Measurements from ENCODE around the gene PEX12. TPM values are rescaled to one million over a fixed set of nuclear protein-coding genes. Genes with fewer than 3 reads are reported as not detected.

Gene PEX12
- total RNA-seq, 2 experiments from 2014 or later: 5.1 to 5.6 TPM

DNA sequence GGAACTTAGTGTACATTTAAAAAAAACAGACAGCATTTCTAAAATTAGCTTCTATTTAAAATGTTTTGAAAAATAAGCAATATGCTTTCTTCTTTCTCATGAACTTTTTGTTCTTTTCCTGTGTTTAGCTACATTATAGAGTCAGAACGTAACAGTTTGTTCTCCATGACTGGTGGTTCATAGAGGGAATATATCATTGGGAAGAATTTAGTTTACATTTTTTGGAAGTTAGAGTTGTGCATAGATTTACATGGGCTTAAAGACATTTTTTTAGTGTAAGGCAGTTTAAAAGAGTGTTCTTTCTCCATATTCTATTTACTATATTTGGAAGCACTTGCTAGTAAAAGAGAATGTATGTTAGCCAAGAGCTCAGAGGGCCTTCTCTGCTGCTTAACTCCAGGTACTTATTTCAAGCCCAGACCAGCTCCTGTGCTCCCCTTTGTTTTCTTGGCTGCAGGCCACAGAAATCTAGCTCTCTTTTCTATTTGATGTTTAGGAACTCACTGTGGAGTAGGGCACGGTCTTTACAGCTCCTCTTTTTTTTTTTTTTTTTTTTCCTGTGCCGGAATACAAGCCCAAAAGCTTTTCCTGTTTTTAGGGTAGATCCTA, 29.0 kb upstream of the PEX12 start:
- TF ChIP-seq, protein P1, sequence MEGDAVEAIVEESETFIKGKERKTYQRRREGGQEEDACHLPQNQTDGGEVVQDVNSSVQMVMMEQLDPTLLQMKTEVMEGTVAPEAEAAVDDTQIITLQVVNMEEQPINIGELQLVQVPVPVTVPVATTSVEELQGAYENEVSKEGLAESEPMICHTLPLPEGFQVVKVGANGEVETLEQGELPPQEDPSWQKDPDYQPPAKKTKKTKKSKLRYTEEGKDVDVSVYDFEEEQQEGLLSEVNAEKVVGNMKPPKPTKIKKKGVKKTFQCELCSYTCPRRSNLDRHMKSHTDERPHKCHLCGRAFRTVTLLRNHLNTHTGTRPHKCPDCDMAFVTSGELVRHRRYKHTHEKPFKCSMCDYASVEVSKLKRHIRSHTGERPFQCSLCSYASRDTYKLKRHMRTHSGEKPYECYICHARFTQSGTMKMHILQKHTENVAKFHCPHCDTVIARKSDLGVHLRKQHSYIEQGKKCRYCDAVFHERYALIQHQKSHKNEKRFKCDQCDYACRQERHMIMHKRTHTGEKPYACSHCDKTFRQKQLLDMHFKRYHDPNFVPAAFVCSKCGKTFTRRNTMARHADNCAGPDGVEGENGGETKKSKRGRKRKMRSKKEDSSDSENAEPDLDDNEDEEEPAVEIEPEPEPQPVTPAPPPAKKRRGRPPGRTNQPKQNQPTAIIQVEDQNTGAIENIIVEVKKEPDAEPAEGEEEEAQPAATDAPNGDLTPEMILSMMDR (IDR thresholded peaks at IDR 0.05): no peak

DNA sequence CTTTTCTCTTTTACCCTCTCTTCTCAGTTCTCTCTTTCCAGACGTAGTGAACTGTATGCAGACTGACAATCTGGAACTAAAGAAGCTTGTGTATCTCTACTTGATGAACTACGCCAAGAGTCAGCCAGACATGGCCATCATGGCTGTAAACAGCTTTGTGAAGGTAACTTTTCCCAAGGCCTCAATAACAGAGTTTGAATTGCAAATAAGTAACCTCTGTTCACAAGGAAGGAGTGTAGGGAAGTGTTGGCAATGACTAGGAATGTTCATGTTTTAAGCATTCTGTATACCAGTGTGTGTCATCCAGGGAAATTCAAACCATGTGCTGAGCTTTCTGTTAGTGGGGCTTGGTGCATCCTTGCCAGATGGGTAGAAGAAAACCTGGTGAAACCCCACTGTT, 27.3 kb upstream of the PEX12 start:
- no peak overlapping the region for H3K4me3 Mint-ChIP-seq
- ChIA-PET CTCF (interaction anchor here (1.1 to 2.1 kb wide), 4 partner anchors 8 to 159 kb away, joined by 3 to 9 read pairs (median 6); no protein-coding TSS in a partner anchor), POLR2A (interaction anchor here (1.7 kb wide), 1 partner anchor 17 kb away, joined by 5 read pairs; no protein-coding TSS in a partner anchor)
- H3K27me3 Mint-ChIP-seq: no peaks in the 10 kb centered on the region
- H3K9me3 Mint-ChIP-seq: no peaks in the 10 kb centered on the region
- no peak for ATAC-seq
- peaks cover 6% of the 10 kb centered on the region for H3K4me1 Mint-ChIP-seq (ENCODE audit: low read depth)
- TF ChIP-seq, protein P1 (IDR thresholded peaks at IDR 0.05): no peak
- DNase-seq: no peak
- peaks cover 41% of the 10 kb centered on the region for H3K36me3 Mint-ChIP-seq (ENCODE audit: low read depth)
- H3K27ac Mint-ChIP-seq: no peak overlapping the region
- intact Hi-C loops (cut with micrococcal nuclease): no loop called here

More for the DNA sequence above, 29.0 kb upstream of the PEX12 start:
- Mint-ChIP-seq H3K4me3 (no peak overlapping the region), H3K36me3 (ENCODE audit: low read depth) (peaks cover 42% of the 10 kb centered on the region), H3K27ac (no peak overlapping the region), H3K27me3 (no peaks in the 10 kb centered on the region), H3K4me1 (ENCODE audit: low read depth) (peaks cover 6% of the 10 kb centered on the region), H3K9me3 (no peaks in the 10 kb centered on the region)
- POLR2A ChIA-PET: interaction anchor here (0.6 to 1.1 kb wide), 3 partner anchors 9 to 65 kb away, joined by 3 to 4 read pairs (median 3); no protein-coding TSS in a partner anchor
- ATAC-seq (no peak), DNase-seq (no peak)
- intact Hi-C loops (cut with micrococcal nuclease): no loop called here
- CTCF ChIA-PET: interaction anchor here (0.6 to 1.5 kb wide), 4 partner anchors 16 to 140 kb away, joined by 3 to 7 read pairs (median 4); no protein-coding TSS in a partner anchor

DNA sequence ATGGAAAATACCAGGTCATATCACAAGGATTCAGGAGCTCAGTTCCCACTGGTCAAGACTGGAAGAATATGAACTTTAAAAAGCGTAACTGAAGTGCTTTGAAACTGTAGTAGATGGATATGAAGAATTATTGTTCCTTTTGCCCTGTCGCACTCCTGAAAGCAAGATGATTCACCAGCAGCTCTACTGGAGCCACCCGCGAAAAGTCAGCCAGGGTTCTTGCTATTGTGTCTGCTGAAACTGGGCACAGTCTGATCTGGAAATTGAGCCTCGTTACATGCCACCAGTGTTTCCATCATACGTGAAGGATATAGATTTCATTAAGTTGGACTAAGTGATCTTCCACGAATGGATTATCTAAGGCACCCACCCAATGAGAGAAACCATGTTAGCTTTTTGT, 25.3 kb upstream of the PEX12 start:
- ATAC-seq: no peak
- no peak for DNase-seq
- ChIA-PET CTCF (interaction anchor here (1.1 to 1.9 kb wide), 4 partner anchors 8 to 291 kb away, joined by 4 to 7 read pairs (median 6); no protein-coding TSS in a partner anchor), POLR2A (interaction anchor here (0.5 to 0.8 kb wide), 3 partner anchors 8 to 513 kb away, joined by 3 read pairs; no protein-coding TSS in a partner anchor)
- H3K27ac Mint-ChIP-seq: no peak overlapping the region
- peaks cover 6% of the 10 kb centered on the region for H3K4me1 Mint-ChIP-seq (ENCODE audit: low read depth)
- no peak overlapping the region for H3K4me3 Mint-ChIP-seq
- intact Hi-C loops (cut with micrococcal nuclease): no loop called here
- TF ChIP-seq, protein P1 (IDR thresholded peaks at IDR 0.05): no peak
- H3K36me3 Mint-ChIP-seq (ENCODE audit: low read depth): peaks cover 40% of the 10 kb centered on the region
- no peaks in the 10 kb centered on the region for H3K27me3 Mint-ChIP-seq
- no peaks in the 10 kb centered on the region for H3K9me3 Mint-ChIP-seq

DNA sequence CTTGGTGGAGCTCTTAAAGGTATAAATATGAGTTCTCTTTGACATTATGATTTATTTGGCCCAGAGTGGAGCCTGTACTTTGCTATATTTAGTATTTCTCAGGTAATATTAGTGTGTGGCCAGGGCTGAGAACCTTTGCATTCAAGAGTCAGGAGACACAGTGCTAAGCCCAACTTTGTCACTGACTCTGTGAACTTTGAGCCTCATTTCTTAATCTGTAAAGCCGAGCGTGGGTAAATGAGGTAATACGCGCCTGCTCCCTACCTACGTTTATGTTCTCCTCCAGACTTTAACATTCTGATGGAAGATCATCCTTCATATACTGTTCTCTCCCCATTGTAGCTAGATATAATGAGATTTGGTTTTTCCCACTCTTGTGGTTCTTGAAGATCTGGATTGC, 19.2 kb upstream of the PEX12 start:
- POLR2A ChIA-PET: interaction anchor here (1.0 kb wide), 1 partner anchor 10 kb away, joined by 4 read pairs; no protein-coding TSS in a partner anchor
- peaks cover 49% of the 10 kb centered on the region for H3K36me3 Mint-ChIP-seq (ENCODE audit: low read depth)
- H3K27me3 Mint-ChIP-seq: no peaks in the 10 kb centered on the region

More for the DNA sequence above, 19.2 kb upstream of the PEX12 start:
- no peak overlapping the region for H3K4me3 Mint-ChIP-seq
- ATAC-seq (no peak), DNase-seq (no peak)
- no peak overlapping the region for H3K27ac Mint-ChIP-seq
- CTCF ChIA-PET: interaction anchor here (0.6 to 1.0 kb wide), 2 partner anchors 9 to 207 kb away, joined by 3 read pairs; no protein-coding TSS in a partner anchor
- TF ChIP-seq, protein P1 (IDR thresholded peaks at IDR 0.05): no peak
- H3K4me1 Mint-ChIP-seq (ENCODE audit: low read depth): peaks cover 6% of the 10 kb centered on the region
- no peaks in the 10 kb centered on the region for H3K9me3 Mint-ChIP-seq
- intact Hi-C loops (cut with micrococcal nuclease): no loop called here
